Esophagus (tissue), 2 donors: Measurements from ENCODE around the gene OTOP1. TPM values are rescaled to one million over a fixed set of nuclear protein-coding genes. Genes with fewer than 3 reads are reported as not detected.
A peak's percentile ranks its signal among the peaks of the same experiment; 100 is the strongest.
"Not testable (repeated sequence)": the region's sequence is repeated elsewhere in the genome, so short reads cannot be mapped to it uniquely, and the experiment has no call there.

ENCODE experiments used
- H3K27ac ChIP-seq, 2 donors: one replicate each; pipeline ENCODE4 v1.5.1; 2013; ENCODE audit warnings: low read depth in 2 of 2, mild to moderate bottlenecking in 2 of 2, inconsistent platforms in 1 of 2, low read length in 1 of 2, moderate library complexity in 1 of 2
- H3K27me3 ChIP-seq, 2 donors: one replicate each; pipeline ENCODE4 v1.6.1; 2013; ENCODE audit warnings: low read length in 2 of 2, control low read depth in 1 of 2, mild to moderate bottlenecking in 1 of 2; ENCODE audit not compliant: insufficient read depth in 2 of 2, control insufficient read depth in 1 of 2
- H3K36me3 ChIP-seq, 2 donors: one replicate each; pipeline ENCODE4 v1.6.1; 2013; ENCODE audit warnings: low read length in 1 of 2; ENCODE audit not compliant: control insufficient read depth in 2 of 2, insufficient read depth in 2 of 2
- H3K4me1 ChIP-seq, 2 donors: one replicate each; pipeline ENCODE4 v1.6.1; 2013; ENCODE audit warnings: low read length in 1 of 2; ENCODE audit not compliant: control insufficient read depth in 2 of 2, insufficient read depth in 2 of 2
- H3K4me3 ChIP-seq, 2 donors: one replicate each; pipeline ENCODE4 v1.5.1; 2013; ENCODE audit warnings: low read length in 2 of 2, mild to moderate bottlenecking in 2 of 2, low read depth in 1 of 2, moderate library complexity in 1 of 2
- H3K9me3 ChIP-seq, 2 donors: one replicate each; pipeline ENCODE4 v1.6.1; 2013; ENCODE audit warnings: mild to moderate bottlenecking in 2 of 2, low read depth in 1 of 2, low read length in 1 of 2, moderate library complexity in 1 of 2; ENCODE audit not compliant: control insufficient read depth in 2 of 2, insufficient read depth in 1 of 2
- WGBS, 2 donors: extraction: QIAGEN DNeasy Blood & Tissue Kit; methylation state at CpG; one replicate each; pipeline ENCODE4 v1.1.7; 2013; 5-methylcytosine and 5-hydroxymethylcytosine counted together
- polyA plus RNA-seq, 2 donors: library from polyadenylated mRNA; stranded (reverse); fragments of 200-250 nt; gene quantifications; one replicate each; pipeline ENCODE4 v1.2.3, GENCODE V29; 2013
- donor health status: healthy with polysubstance abuse.
- donor health status: Bipolar disorder and iron deficiency.

OTOP1 gene
- polyA plus RNA-seq, 2 donors, result 0.12 to 0.13 TPM

DNA sequence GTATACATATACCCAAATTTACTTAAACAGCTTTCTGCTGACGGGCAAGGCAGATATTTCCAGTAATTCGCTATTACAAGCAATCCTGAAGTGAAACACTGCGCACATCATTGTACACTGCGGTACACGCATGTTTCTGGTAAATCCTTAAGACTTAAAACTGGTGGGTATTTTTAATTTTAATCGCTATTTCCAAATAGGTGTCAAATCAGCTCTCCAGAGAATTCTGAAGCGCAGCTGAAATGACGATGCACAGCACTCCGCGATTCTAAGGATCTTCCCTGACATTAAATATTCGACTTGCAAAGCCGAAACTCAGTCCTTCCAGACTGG is 20.9 kb upstream of the OTOP1 start:
- no peaks in the 10 kb centered on the region for H3K9me3 ChIP-seq
- peaks cover 0 to 3% of the 10 kb centered on the region in 2 donors for H3K4me1 ChIP-seq
- peak overlapping the region; percentile 83 to 95 for H3K4me3 ChIP-seq
- 1 to 2% methylated on average over 12 of the region's 12 CpGs for WGBS, 2 donors
- H3K27me3 ChIP-seq, result no peaks in the 10 kb centered on the region
- peak overlapping the region; percentile 91 to 99 for H3K27ac ChIP-seq
- H3K36me3 ChIP-seq, result peaks cover 9 to 10% of the 10 kb centered on the region in 2 donors

DNA sequence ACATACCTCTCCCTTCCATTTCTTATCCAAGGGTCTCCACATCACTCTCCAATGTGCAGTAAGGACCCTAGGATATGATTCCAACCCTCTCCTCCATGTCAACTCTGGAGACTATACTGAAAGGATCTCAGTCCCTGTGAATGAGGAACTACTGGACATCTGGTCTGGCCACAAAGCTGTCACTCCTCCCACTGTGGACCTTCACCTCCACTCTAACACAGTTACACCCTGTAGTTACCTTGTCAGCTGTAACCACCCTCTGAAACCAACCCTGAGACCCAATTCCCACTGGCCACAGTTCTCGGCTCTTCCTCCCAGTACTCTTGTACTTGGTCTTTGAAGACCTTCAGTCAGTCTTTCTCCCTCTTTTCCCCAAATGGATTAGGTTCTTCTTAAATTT is 18.4 kb upstream of the OTOP1 start:
- Histone ChIP-seq H3K9me3 (no peaks in the 10 kb centered on the region), H3K27ac (no peak overlapping the region), H3K4me3 (no peak overlapping the region), H3K4me1 (peaks cover 0 to 3% of the 10 kb centered on the region in 2 donors), H3K27me3 (no peaks in the 10 kb centered on the region), H3K36me3 (peaks cover 9 to 10% of the 10 kb centered on the region in 2 donors)
- WGBS, 2 donors, result 95 to 98% methylated on average over 1 of the region's 1 CpG

DNA sequence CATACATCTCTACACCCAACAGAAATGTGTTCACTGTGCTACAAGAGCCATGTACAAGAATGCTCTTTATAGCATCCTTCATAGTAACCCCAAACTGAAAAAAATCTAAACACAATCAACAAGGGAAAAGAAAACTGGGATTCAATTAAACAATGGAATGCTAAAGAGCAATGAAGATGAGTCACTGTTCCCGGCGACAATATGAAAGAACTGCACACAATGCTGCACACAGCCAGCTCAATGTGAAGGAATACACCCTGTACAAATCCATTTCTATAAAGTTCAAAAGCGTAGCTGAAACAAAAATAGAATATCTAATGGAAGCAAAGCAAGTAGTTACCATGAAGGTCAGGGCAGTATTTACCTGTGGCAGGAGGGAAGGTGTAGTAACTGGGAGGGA is 12.8 kb upstream of the OTOP1 start:
- not testable (repeated sequence) for H3K4me1 ChIP-seq, H3K27ac ChIP-seq, H3K4me3 ChIP-seq, H3K36me3 ChIP-seq, H3K27me3 ChIP-seq, H3K9me3 ChIP-seq
- 69 to 90% methylated on average over 3 of the region's 3 CpGs for WGBS, 2 donors

DNA sequence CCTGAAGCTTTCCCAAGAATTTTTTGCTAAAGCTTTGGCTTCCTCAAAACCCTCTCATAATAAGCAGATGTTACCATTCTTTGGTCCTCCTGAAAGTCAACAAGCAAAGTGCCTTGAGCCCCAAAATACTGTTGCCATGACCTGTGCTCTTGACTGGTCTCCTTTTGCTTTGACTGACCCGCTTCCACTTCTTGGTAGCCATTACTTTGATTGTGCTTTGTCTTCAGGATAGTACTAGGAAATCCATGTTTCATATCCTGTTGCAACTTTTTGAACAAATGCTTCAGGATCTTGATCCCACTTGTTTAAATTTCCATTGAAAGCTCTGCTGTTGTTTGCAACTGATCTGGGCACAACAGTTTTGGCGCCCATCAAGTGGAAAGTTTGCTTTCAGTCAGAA is 6.9 kb upstream of the OTOP1 start:
- Histone ChIP-seq H3K4me3 (no peak overlapping the region), H3K27me3 (no peaks in the 10 kb centered on the region), H3K36me3 (peaks cover 0 to 2% of the 10 kb centered on the region in 2 donors), H3K27ac (no peak overlapping the region), H3K4me1 (peaks cover 0 to 2% of the 10 kb centered on the region in 2 donors), H3K9me3 (no peaks in the 10 kb centered on the region)
- 97 to 98% methylated on average over 2 of the region's 2 CpGs for WGBS, 2 donors

DNA sequence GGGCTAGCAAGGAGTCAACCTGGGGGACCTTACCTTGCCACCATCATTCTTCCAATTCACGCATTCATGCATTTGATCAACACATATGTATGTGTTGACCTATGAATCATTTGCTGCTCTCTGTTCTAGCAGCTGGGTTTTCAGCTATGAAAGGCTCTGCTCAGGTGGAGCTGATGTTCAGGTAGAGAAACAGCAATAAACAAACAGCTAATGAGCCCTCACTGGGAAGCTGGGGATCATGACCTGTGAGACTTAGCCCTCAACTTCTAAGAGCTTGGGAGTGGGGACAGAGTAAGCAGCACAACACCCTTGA is 1.6 kb upstream of the OTOP1 start:
- H3K27ac ChIP-seq, result no peak overlapping the region
- peaks cover 4 to 9% of the 10 kb centered on the region in 2 donors for H3K27me3 ChIP-seq
- WGBS, 2 donors, result 64 to 73% methylated on average over 1 of the region's 1 CpG
- H3K36me3 ChIP-seq, result no peaks in the 10 kb centered on the region
- peaks cover 2 to 4% of the 10 kb centered on the region in 2 donors for H3K4me1 ChIP-seq
- no peak overlapping the region for H3K4me3 ChIP-seq
- H3K9me3 ChIP-seq, result peaks cover 0 to 11% of the 10 kb centered on the region in 2 donors

DNA sequence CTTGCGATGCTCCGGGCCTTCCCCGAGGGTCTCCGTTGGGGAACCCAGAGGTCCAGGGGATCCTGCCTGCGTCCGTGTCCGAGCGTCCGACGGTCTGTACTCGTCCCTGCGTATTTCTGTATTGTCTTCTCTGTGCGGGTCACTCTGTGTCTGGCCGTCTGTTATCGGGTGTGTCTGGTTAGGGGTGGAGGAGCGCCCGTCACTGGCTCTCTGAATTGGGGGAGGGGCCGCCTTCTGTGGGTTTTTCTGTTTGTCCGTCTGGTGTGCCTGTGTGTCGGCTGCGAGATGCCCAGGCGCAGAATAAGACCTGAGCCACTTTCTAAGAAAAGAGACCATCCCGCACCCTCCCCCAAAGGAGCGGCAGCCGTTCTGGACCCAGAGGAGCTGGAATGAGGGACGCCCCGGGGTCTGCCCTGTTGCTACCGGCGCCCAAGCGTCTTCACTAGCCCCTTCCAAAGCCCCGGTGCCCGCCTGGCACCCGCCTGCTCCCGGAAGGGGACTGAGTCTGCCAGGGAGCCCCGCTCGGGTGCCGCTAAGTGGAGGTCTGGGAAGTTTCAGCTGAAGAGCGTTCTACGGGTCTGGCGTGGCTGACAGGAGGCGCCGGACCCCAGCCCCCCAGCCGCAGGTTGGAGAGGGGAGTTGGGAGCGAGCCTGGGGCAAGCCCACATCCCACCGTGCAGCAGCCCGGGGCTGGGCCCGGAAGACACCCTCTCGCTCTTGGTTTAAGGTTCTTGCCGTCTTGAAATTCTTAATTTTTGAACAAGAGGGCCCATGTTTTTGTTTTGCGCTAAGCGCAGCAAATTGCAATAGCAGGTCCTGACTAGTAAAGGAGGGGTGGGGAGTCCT is 1.0 kb upstream of the OTOP1 start:
- H3K4me3 ChIP-seq, result no peak overlapping the region
- H3K4me1 ChIP-seq, result peaks cover 2 to 4% of the 10 kb centered on the region in 2 donors
- no peaks in the 10 kb centered on the region for H3K36me3 ChIP-seq
- no peak overlapping the region for H3K27ac ChIP-seq
- H3K9me3 ChIP-seq, result peaks cover 0 to 11% of the 10 kb centered on the region in 2 donors
- H3K27me3 ChIP-seq, result peaks cover 4 to 9% of the 10 kb centered on the region in 2 donors
- 10 to 11% methylated on average over 47 to 51 of the region's 51 CpGs for WGBS, 2 donors

DNA sequence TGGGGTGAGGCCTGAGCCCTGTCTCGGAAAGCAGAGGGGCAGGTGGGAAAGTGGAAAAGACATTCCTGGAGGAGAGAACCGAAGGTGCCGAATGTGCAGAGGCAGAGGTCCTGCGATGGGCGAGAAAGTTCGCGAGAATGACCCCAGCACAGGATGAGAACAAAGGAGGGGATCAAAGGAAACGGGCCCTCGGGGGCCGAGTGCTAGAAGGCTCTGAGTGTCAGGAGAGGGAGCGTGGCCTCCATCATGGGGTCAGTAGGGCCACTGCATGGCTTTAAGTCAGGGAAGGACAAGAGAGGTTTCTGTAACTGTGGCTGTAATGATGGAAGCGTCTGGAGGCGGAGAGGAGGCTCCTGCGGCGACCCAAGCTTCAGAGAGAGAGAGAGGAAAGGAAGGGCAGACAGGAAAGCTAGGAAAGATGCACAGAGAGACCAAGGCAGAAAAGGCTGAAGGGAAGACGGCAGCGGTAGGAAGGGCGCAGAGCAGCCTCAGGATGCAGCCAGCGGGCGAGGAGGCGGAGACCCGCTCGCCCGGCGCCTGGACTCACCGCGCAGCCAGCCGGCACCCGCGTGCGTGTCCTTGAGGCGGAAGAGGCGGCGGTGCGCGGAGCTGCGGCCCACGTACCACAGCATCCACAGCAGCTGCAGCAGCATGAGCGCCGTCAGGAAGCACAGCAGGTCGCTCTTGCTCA is 669 bp downstream of the OTOP1 start:
- Histone ChIP-seq H3K27ac (no peak overlapping the region), H3K9me3 (peaks cover 0 to 11% of the 10 kb centered on the region in 2 donors), H3K4me3 (no peak overlapping the region), H3K4me1 (peaks cover 2 to 4% of the 10 kb centered on the region in 2 donors), H3K27me3 (peaks cover 4 to 9% of the 10 kb centered on the region in 2 donors), H3K36me3 (no peaks in the 10 kb centered on the region)
- 23 to 27% methylated on average over 23 to 41 of the region's 41 CpGs for WGBS, 2 donors

DNA sequence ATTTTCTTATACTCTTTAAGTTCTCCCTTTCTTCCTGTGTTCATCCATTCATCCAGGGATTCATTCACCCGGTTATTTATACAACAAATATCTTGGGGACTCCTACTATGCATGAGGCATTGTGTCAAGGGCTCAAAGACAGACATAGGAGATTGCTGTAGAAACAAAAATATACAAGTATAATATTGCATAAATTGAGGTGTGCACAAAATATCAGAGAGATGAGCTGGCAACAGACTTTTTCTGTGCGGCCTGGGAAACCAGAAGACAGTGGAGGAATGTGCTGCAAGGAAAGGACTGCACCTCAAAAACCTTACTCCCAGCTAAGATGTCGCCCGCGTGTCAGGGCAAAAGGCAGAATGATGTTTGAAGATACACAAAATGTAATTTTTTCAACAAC is 9.6 kb downstream of the OTOP1 start:
- H3K4me3 ChIP-seq, result no peak overlapping the region
- 75 to 77% methylated on average over 5 of the region's 5 CpGs for WGBS, 2 donors
- no peaks in the 10 kb centered on the region for H3K9me3 ChIP-seq
- H3K36me3 ChIP-seq, result no peaks in the 10 kb centered on the region
- H3K27me3 ChIP-seq, result no peaks in the 10 kb centered on the region
- no peak overlapping the region for H3K27ac ChIP-seq
- H3K4me1 ChIP-seq, result no peaks in the 10 kb centered on the region

DNA sequence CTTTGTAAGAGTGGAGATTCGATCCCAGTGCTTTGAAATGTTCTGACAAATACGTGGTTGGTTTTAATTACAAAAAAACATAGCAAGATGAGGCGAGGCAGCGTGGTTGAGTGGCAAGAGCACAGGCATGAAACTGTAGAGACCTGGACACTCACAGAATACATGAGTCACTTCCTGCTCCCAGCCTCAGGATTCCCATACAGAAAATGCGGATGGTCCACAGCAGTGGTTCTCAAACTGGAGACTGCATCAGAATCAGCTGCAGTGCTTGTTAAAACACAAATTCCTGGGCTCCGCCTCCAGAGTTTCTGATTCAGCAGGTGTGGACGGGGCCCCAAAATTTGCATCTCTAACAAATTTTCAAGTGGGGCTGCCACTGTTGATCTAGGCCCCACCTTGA is 10.1 kb downstream of the OTOP1 start:
- Histone ChIP-seq H3K4me1 (no peaks in the 10 kb centered on the region), H3K27ac (no peak overlapping the region), H3K9me3 (no peaks in the 10 kb centered on the region), H3K4me3 (no peak overlapping the region), H3K36me3 (no peaks in the 10 kb centered on the region), H3K27me3 (no peaks in the 10 kb centered on the region)
- WGBS, 2 donors, result 55 to 65% methylated on average over 7 of the region's 7 CpGs

DNA sequence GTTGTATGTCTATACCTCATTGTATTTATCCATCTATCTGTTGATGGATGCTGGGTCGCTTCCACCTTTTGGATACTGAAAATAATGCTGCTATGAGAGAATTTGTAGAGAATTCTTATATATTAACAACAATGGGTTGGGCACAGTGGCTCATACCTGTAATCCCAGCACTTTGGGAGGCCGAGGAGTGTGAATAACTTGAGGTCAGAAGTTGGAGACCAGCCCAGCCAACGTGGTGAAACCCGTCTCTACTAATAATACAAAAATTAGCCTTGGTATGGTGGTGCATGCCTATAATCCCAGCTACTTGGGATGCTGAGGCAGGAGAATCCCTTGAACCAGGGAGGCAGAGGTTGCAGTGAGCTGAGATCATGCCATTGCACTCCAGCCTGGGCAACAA is 13.1 kb downstream of the OTOP1 start:
- H3K4me3 ChIP-seq, H3K4me1 ChIP-seq, H3K36me3 ChIP-seq, H3K27ac ChIP-seq, H3K27me3 ChIP-seq, H3K9me3 ChIP-seq: not testable (repeated sequence)
- WGBS, 2 donors, result 47 to 61% methylated on average over 4 of the region's 4 CpGs
